HG02852 (cell line): ENCODE results near the gene ICAM4.
A peak's percentile ranks its signal among the peaks of the same experiment; 100 is the strongest.

ENCODE experiments used
- ATAC-seq: cut with Tn5 transposase; IDR thresholded peaks from one replicate; pipeline ENCODE4 v1.9.1; 2021; ENCODE audit warnings: mild to moderate bottlenecking, moderate library complexity; ENCODE audit not compliant: unreplicated experiment

Gene ICAM4

GRCh38 chr19:10290357-10290875 is 3.7 kb downstream of the ICAM4 start:
- no peak for ATAC-seq

GRCh38 chr19:10290876-10291553 is 4.3 kb downstream of the ICAM4 start:
- ATAC-seq: no peak

- no peak for ATAC-seq
These were observed 4.9 kb downstream of the ICAM4 start for GRCh38 chr19:10291554-10292205.

- ATAC-seq: peak; percentile 45
These were observed 5.5 kb downstream of the ICAM4 start for GRCh38 chr19:10292206-10292788.

GRCh38 chr19:10292789-10293636 is 6.3 kb downstream of the ICAM4 start:
- no peak for ATAC-seq

GRCh38 chr19:10293637-10294367 is 7.0 kb downstream of the ICAM4 start:
- no peak for ATAC-seq

GRCh38 chr19:10294368-10294697 is 7.6 kb downstream of the ICAM4 start:
- ATAC-seq: no peak

- no peak for ATAC-seq
These were observed 8.6 kb downstream of the ICAM4 start for GRCh38 chr19:10295305-10295846.

- no peak for ATAC-seq
These were observed 9.3 kb downstream of the ICAM4 start for GRCh38 chr19:10295847-10296591.

- ATAC-seq: no peak
These were observed 13.0 kb downstream of the ICAM4 start for GRCh38 chr19:10299545-10300458.

GRCh38 chr19:10305139-10305806 is 18.5 kb downstream of the ICAM4 start:
- no peak for ATAC-seq

- ATAC-seq: no peak
These were observed 19.6 kb downstream of the ICAM4 start for GRCh38 chr19:10306327-10306726.

GRCh38 chr19:10309423-10309822 is 22.7 kb downstream of the ICAM4 start, which contains the start of gene ZGLP1:
ZGLP1 (minus strand) TSS chr19:10309815.
- no peak for ATAC-seq

GRCh38 chr19:10315335-10316214 is 28.8 kb downstream of the ICAM4 start, which contains the start of gene FDX2:
FDX2 (minus strand) TSS chr19:10316015; CDS start chr19:10315996, 19 bp downstream.
- ATAC-seq: peak; percentile 45

- no peak for ATAC-seq
These were observed 29.7 kb downstream of the ICAM4 start for GRCh38 chr19:10316229-10317044.
